Measurements from ENCODE around the gene TMEM163. TPM values are rescaled to one million over a fixed set of nuclear protein-coding genes. Genes with fewer than 3 reads are reported as not detected.
"Not testable (repeated sequence)": the region's sequence is repeated elsewhere in the genome, so short reads cannot be mapped to it uniquely, and the experiment has no call there.

TMEM163 gene
- total RNA-seq, 3 donors from 2014 or later = 0.13 to 0.20 (median 0.14) TPM

DNA sequence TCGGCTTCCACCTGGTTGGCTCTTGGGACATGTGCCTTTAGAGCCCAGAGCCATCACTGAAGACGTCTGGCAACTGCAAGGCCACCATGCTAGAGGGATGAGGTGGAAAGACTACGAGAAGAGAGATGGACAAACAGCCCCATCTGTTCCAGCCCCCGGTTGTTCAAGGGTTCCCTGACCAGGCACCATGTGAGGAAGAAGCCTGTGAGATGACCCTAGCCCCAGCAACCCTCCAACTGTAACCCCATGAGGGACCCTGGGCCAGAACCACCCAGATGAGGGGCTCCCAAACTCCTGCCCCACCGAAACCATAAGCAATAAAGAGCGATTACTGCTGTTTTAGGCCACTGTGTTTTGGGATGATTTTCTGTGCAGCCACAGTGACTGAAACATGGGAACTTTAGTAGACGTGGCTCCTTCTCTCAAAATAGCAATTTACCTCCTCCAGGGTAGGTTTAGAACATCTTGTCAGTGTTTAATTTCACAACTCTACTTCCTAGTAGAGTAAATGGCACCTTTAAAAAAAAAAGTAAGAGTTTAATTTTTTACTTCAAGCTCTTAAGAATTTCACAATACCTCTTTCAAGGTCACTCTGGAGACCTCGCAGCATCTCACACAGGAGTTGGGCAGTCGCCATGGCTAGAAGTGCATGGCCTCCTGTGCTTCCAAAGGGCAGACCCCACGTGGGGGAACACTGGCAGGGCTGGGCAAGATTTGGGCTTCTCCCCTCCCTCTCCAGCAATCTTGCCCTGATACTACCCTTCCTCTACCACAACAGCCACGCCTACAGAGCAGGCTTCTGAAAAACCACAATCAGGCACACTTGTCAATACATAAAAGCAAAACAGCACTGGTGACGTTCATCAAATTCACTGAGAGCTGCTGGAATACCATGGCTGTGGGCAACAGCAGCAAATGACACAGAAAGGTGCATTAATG, 48.8 kb downstream of the TMEM163 start:
- Mint-ChIP-seq H3K27me3 (ENCODE audit: low read depth) (peaks cover 3% of the 10 kb centered on the region), H3K4me3 (peak overlapping the region; percentile 37), H3K4me1 (ENCODE audit: low read depth) (peaks cover 80% of the 10 kb centered on the region), H3K36me3 (ENCODE audit: insufficient read depth) (no peaks in the 10 kb centered on the region), H3K9me3 (no peaks in the 10 kb centered on the region)
- peak; percentile 61 for ATAC-seq
- peak; percentile 55 for DNase-seq

GRCh38 chr2:134668821-134669220, 50.0 kb downstream of the TMEM163 start:
- peak; percentile 86 to 95 for ATAC-seq
- H3K4me1 Mint-ChIP-seq (ENCODE audit: low read depth) = peaks cover 82% of the 10 kb centered on the region
- peak; percentile 80 for DNase-seq
- H3K36me3 Mint-ChIP-seq (ENCODE audit: insufficient read depth) = no peaks in the 10 kb centered on the region
- H3K9me3 Mint-ChIP-seq = no peaks in the 10 kb centered on the region
- peaks cover 3% of the 10 kb centered on the region for H3K27me3 Mint-ChIP-seq (ENCODE audit: low read depth)
- peak overlapping the region; percentile 60 for H3K4me3 Mint-ChIP-seq

GRCh38 chr2:134667541-134667940, 51.3 kb downstream of the TMEM163 start:
- Mint-ChIP-seq H3K9me3 (no peaks in the 10 kb centered on the region), H3K4me1 (ENCODE audit: low read depth) (peaks cover 78% of the 10 kb centered on the region), H3K36me3 (ENCODE audit: insufficient read depth) (no peaks in the 10 kb centered on the region), H3K27me3 (ENCODE audit: low read depth) (peaks cover 4% of the 10 kb centered on the region), H3K4me3 (no peak overlapping the region)
- DNase-seq (no peak), ATAC-seq (no peak)

DNA sequence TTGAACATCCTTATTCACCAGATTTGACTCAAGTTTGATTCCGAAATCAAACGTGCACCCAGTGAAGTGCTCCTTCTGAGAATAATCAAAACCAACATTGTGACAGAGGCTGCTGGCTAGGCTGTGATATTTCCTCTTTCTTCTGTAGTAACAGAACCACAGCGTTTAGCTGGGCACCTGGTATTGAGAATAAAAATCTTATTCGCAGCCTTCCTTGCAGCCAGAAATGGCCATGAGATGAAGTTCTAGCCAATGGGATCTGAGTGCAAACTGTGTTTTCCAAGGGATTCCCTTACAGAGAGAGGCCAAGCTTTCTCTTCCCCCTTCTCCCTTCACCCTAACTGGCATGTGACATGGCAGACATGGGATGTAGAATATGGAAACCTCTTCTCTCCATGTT, 51.7 kb downstream of the TMEM163 start:
- ATAC-seq (no peak), DNase-seq (no peak)
- H3K36me3 Mint-ChIP-seq (ENCODE audit: insufficient read depth) = no peaks in the 10 kb centered on the region
- no peaks in the 10 kb centered on the region for H3K9me3 Mint-ChIP-seq
- H3K4me3 Mint-ChIP-seq = no peak overlapping the region
- peaks cover 4% of the 10 kb centered on the region for H3K27me3 Mint-ChIP-seq (ENCODE audit: low read depth)
- peaks cover 74% of the 10 kb centered on the region for H3K4me1 Mint-ChIP-seq (ENCODE audit: low read depth)

GRCh38 chr2:134665727-134666506, 52.9 kb downstream of the TMEM163 start:
- H3K9me3 Mint-ChIP-seq = no peaks in the 10 kb centered on the region
- peaks cover 4% of the 10 kb centered on the region for H3K27me3 Mint-ChIP-seq (ENCODE audit: low read depth)
- DNase-seq (no peak), ATAC-seq (no peak)
- no peak overlapping the region for H3K4me3 Mint-ChIP-seq
- no peaks in the 10 kb centered on the region for H3K36me3 Mint-ChIP-seq (ENCODE audit: insufficient read depth)
- peaks cover 65% of the 10 kb centered on the region for H3K4me1 Mint-ChIP-seq (ENCODE audit: low read depth)

DNA sequence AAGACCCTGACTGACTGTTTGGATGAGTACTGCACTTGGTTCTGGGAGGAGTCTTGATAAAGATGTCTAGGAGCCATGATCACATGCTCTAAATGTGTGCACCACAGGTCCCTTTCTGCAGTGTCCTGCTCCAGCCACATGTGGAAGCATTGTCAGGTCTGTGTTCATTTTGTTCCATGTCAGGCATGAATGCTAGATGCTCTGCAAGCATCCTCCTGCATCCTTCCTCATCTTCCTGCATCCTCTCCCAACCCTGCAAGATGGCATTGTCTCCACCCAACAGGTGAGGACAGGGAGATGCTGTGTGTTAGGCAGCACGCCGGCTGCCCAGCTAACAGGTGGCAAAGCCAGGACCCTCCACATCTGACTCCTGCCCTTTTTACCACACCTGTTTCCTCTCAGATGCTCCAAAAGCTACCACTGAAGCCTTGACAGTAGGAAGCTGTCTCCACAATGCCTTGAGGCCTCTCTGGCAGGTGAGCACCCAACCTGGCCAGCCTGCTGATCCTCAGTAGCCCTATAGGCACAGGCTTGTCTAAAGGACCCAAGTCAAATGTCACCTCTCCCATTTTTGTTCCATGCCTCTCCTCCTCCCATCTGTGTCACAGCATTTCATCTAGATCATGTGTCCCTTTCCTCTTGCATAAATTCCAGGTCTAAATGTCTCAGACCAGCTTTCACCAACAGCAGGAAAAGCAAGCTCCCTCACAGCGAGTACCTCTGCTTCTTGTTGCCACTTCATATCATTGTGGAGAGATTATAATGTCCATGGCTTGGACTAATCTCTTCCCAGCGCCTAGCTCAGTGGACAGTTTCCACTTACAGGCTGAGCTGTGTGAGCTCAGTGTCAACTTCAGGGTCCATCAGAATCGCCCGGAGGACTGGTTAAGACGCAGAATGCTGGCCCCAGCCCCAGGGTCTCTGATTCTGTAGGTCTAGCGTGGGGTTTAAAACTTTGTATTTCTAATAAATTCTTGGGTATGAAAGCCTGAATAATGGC, 55.0 kb downstream of the TMEM163 start:
- Mint-ChIP-seq H3K9me3 (no peaks in the 10 kb centered on the region), H3K4me1 (ENCODE audit: low read depth) (peaks cover 53% of the 10 kb centered on the region), H3K27me3 (ENCODE audit: low read depth) (peaks cover 4% of the 10 kb centered on the region), H3K36me3 (ENCODE audit: insufficient read depth) (no peaks in the 10 kb centered on the region), H3K4me3 (no peak overlapping the region)
- no peak for DNase-seq
- ATAC-seq = no peak

GRCh38 chr2:134662751-134663150, 56.0 kb downstream of the TMEM163 start:
- H3K36me3 Mint-ChIP-seq (ENCODE audit: insufficient read depth) = no peaks in the 10 kb centered on the region
- peaks cover 4% of the 10 kb centered on the region for H3K27me3 Mint-ChIP-seq (ENCODE audit: low read depth)
- peaks cover 43% of the 10 kb centered on the region for H3K4me1 Mint-ChIP-seq (ENCODE audit: low read depth)
- H3K9me3 Mint-ChIP-seq = no peaks in the 10 kb centered on the region
- ATAC-seq = no peak
- no peak for DNase-seq
- H3K4me3 Mint-ChIP-seq = no peak overlapping the region

DNA sequence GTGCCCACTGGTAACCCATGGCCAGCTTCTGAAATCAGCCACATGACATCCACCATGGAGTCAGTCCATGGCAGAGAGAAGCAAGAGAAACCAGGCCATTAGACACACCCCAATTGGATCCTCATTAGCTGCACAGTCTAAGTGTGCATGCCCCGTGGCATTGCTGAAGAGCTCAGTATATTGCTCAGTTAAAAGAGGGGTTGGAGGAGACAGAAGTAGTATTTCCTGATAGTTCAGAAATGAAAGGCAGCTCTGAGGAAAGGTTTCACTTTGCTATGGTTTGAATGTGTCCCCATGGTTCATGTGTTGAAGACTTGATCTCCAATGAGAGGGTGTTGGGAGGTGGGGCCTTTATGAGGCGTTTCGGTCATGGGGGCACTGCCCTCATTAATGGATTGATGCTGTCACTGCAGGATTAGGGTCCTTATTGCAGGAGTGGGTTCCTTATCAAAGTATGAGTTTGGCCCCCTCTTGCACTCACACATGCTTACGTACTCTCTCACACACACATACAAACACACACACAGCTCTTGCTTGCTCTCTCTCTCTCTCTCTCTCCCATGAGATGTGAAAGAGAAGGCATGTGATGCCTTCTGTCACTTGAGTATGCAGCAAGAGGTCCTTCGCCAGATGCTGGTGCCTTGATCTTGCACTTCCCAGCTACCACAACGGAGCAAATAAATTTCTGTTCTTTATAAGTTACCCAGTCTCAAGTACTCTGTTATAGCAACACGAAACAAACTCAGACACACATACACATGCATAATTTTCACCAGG, 58.0 kb downstream of the TMEM163 start:
- H3K9me3 Mint-ChIP-seq = no peaks in the 10 kb centered on the region
- H3K4me1 Mint-ChIP-seq (ENCODE audit: low read depth) = peaks cover 38% of the 10 kb centered on the region
- peaks cover 4% of the 10 kb centered on the region for H3K27me3 Mint-ChIP-seq (ENCODE audit: low read depth)
- H3K4me3 Mint-ChIP-seq = no peak overlapping the region
- ATAC-seq (peak in 1 of 2 donors; percentile 43), DNase-seq (no peak)
- H3K36me3 Mint-ChIP-seq (ENCODE audit: insufficient read depth) = no peaks in the 10 kb centered on the region

GRCh38 chr2:134659724-134660123, 59.1 kb downstream of the TMEM163 start:
- H3K36me3 Mint-ChIP-seq (ENCODE audit: insufficient read depth) = no peaks in the 10 kb centered on the region
- H3K4me3 Mint-ChIP-seq = no peak overlapping the region
- peaks cover 28% of the 10 kb centered on the region for H3K4me1 Mint-ChIP-seq (ENCODE audit: low read depth)
- no peak for ATAC-seq
- no peak for DNase-seq
- peaks cover 4% of the 10 kb centered on the region for H3K27me3 Mint-ChIP-seq (ENCODE audit: low read depth)
- no peaks in the 10 kb centered on the region for H3K9me3 Mint-ChIP-seq

GRCh38 chr2:134657650-134658250, 61.0 kb downstream of the TMEM163 start:
- Mint-ChIP-seq H3K9me3 (no peaks in the 10 kb centered on the region), H3K27me3 (ENCODE audit: low read depth) (peaks cover 3% of the 10 kb centered on the region), H3K4me1 (ENCODE audit: low read depth) (peaks cover 26% of the 10 kb centered on the region), H3K36me3 (ENCODE audit: insufficient read depth) (no peaks in the 10 kb centered on the region), H3K4me3 (no peak overlapping the region)
- ATAC-seq (no peak), DNase-seq (peak; percentile 25)

DNA sequence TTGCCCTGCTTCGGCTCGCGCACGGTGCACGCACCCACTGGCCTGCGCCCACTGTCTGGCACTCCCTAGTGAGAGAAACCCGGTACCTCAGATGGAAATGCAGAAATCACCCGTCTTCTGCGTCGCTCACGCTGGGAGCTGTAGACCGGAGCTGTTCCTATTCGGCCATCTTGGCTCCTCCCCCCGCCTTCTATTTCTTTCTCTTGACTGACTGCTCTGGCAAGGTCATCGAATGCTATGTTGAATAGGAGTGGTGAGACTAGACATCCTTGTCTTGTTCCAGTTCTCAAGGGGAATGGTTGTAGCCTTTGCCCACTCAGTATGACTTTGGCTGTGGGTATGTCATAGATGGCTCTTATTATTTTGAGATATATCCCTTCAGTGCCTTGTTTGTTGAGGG, 62.4 kb downstream of the TMEM163 start:
- not testable (repeated sequence) for H3K9me3 Mint-ChIP-seq; ATAC-seq; H3K27me3 Mint-ChIP-seq (ENCODE audit: low read depth); DNase-seq; H3K36me3 Mint-ChIP-seq (ENCODE audit: insufficient read depth)
- Mint-ChIP-seq H3K4me1 (ENCODE audit: low read depth) (peaks cover 26% of the 10 kb centered on the region), H3K4me3 (peak overlapping the region; percentile 26)

DNA sequence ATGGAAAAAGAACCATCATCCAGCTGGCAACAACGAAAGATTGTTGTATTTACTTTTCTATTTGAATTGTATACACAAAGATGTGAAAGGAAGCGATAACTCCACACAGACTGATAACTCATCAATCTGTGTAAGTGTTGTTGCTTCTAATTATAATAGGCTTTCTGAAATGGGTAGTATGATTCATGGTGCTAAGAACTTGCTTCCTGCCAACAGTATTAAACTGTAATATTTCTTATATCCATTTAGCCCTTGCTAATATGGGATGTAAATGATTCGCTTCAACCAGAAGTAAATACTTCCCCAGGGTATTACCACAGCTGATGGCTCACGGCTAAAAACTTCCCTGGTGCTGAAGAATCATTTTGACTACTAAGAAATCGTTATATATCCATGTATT, 70.2 kb downstream of the TMEM163 start:
- DNase-seq (no peak), ATAC-seq (no peak)
- H3K9me3 Mint-ChIP-seq = no peaks in the 10 kb centered on the region
- no peaks in the 10 kb centered on the region for H3K27me3 Mint-ChIP-seq (ENCODE audit: low read depth)
- no peak overlapping the region for H3K4me3 Mint-ChIP-seq
- H3K36me3 Mint-ChIP-seq (ENCODE audit: insufficient read depth) = no peaks in the 10 kb centered on the region
- no peaks in the 10 kb centered on the region for H3K4me1 Mint-ChIP-seq (ENCODE audit: low read depth)

Measured in activated T-cell treated with anti-CD3 and anti-CD28 coated beads, Interleukin-2, amount 50 U/mL, for 4 hours (primary cell).